GM19351 (cell line): ENCODE results near the gene TMEM39A.
A peak's percentile ranks its signal among the peaks of the same experiment; 100 is the strongest.

Experiments used
- ATAC-seq: cut with Tn5 transposase; IDR thresholded peaks from one replicate; pipeline ENCODE4 v1.9.1; 2021; ENCODE audit warnings: mild to moderate bottlenecking, moderate library complexity; ENCODE audit not compliant: unreplicated experiment

TMEM39A gene, protein sequence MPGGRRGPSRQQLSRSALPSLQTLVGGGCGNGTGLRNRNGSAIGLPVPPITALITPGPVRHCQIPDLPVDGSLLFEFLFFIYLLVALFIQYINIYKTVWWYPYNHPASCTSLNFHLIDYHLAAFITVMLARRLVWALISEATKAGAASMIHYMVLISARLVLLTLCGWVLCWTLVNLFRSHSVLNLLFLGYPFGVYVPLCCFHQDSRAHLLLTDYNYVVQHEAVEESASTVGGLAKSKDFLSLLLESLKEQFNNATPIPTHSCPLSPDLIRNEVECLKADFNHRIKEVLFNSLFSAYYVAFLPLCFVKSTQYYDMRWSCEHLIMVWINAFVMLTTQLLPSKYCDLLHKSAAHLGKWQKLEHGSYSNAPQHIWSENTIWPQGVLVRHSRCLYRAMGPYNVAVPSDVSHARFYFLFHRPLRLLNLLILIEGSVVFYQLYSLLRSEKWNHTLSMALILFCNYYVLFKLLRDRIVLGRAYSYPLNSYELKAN

DNA sequence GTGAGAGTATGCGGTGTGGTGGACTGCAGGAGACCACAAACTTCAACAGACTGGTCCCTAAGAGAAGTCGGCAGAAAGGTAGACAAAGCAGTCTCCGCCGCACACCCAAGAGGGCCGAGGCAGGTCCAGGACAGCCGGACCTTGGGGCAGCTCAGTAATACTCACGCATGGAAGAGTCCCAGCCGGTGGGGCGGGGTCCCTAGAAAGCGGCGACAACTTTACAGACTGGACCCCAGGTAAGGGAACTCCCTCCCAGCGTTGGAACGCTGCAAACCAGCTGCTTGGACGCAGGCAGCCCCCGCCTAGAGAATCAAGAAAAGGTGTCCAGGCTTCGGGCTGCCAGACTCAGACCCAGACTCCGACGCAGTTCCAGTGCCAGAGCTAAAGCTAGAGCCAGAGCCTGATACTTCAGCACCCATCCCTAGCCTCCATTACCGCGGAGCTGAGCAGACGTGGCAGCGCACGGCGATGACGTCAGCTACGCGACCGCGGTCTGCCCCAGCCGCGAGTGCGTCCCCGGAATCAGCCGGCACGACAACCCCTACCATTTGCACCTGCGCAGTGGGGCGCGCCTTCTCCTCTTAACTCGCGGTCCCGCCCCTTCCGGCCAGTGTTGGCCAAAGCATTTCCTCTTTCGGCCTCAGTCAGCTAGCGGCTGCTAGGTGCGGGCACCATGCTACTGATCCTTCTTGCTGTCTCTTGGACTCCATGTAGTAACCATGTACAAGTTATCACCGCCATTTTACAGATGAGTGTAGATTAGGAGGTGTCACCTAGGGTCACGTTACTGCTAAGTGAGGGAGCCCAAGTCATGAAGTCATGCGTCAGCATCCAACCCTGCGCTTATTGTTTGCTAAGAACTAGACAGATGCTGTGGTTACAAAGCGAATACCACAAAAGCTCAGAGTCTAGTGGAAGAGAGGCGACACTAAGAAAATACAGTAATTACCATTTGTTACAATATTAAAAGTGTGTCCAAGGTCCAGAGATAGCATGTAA, at the start of gene TMEM39A:
TMEM39A (minus strand) TSS at position 445 of the 999 bp plus-strand sequence. CDS start 1,541 bp downstream, outside the sequence.
- ATAC-seq: peak; percentile 88

DNA sequence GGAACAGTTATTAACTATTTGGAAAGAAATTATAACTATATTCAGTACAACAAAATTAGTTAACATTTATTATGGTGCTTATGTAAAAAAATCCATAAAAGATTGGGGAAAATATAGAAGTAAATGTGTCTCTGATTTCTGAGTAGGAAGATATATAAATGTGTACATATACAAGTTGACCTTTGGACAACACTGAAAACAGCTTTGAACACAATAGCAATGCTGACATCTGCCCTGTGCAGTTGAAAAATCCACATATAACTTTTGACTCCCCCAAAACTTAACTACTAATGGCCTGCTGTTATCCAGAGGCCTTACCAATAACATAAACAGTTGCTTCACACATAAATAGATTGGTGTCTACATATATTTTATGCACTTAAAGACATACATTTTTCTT, 47.3 kb upstream of the TMEM39A start:
- ATAC-seq: no peak

DNA sequence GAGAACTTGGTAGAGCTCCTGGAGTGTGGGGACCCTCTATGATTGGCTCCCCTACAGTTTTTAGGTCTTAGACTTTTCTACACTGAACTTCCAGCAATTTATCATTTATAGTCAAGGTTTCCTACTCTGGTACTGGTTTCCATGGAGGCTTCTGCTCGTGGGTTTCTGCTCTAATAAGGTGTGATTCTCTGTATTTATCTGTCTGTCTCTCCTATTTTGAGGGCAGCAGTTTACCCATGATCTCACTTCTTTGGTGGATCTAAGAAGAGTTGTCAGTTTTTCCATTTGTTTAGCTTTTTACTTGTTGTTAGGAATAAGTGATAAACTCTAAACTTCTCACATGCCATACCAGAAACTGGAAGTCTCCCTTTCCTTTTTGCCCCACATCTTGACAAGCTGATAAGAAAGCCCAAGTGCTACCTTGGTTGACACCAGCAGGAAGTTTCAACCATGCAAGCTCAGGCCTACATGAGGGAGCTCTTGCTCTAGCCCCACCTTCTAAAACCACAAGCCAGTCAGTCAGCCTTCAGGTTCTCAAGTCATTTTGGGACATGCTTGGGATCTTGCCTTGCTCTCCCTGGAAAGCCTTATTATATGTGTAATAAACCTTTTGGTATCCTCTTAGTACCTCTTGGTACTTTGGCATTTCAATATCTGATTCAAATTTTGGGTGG, 44.9 kb upstream of the TMEM39A start:
- peak; percentile 65 for ATAC-seq

DNA sequence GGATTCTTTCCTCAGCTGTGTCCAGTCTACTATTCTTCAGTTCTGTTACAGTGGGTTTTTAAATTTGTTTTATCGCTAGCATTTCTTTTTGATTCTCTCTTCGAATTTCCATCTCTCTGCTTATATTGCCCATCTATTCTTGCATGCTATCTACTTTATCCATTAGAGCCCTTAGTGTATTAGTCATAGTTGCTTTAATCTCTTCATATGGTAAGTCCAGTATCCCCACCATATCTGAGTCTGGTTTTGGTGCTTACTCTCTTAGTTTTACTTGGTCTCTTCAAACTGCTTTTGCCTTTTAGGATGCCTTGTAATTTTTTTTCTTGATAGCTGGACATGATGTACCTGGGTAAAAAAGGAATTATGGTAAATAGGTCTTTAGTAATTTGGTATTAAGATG, 44.0 kb upstream of the TMEM39A start:
- ATAC-seq: no peak

DNA sequence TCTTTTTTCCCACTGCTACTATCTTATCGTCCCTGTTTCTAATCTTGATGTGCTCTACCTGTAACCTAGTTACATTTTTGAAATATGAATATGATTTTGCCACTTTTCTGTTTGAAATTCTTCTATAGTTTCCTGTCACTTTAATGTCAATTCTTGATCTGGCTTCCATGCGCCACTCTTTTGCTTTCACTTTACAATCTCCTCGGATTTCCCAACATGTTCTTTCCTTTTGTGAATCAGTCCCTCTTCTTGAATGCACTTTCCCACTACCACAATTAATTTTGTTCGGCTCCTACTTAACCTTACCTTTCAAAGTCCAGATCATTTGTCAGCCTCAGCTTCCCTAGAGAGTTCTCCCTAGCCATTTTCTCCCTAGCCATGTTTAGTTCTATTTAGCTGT, 43.2 kb upstream of the TMEM39A start:
- no peak for ATAC-seq

DNA sequence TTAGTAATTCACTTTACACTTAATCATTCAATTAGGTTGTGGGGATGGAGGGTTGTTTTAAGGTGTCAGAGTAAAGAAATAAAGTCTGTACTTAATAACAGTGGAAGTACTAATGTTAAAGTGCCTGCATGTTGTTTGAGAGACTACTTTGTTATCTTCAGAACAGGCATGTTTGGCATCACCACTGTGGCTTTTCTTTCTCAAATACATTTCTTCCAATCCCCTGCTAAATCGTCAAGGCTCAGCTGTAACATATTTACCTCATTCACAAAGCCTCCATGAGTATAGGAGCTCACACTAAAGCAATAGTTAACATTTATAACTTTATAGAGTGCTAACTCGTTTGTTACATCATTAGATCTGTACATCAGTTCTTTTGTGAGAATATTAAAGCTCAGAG, 37.5 kb upstream of the TMEM39A start:
- ATAC-seq: no peak

DNA sequence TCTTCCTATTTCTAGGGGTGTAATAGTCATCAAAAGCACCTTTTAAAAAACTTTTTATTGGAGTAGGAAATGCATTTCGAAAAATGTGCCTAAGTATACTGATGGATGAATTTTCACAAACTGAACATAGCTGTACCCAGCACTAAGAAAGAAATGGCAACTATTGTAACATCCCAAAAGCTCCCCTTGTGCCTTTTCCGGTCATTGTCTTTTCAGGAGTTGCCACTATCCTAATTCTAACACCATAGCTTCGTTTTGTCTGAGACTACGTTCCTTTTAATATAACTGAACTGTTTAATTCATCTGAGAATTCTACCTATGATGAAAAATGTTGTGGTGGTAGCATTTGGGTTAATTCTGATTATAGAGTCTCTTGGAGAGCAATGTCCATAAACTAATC, 36.9 kb upstream of the TMEM39A start:
- no peak for ATAC-seq

DNA sequence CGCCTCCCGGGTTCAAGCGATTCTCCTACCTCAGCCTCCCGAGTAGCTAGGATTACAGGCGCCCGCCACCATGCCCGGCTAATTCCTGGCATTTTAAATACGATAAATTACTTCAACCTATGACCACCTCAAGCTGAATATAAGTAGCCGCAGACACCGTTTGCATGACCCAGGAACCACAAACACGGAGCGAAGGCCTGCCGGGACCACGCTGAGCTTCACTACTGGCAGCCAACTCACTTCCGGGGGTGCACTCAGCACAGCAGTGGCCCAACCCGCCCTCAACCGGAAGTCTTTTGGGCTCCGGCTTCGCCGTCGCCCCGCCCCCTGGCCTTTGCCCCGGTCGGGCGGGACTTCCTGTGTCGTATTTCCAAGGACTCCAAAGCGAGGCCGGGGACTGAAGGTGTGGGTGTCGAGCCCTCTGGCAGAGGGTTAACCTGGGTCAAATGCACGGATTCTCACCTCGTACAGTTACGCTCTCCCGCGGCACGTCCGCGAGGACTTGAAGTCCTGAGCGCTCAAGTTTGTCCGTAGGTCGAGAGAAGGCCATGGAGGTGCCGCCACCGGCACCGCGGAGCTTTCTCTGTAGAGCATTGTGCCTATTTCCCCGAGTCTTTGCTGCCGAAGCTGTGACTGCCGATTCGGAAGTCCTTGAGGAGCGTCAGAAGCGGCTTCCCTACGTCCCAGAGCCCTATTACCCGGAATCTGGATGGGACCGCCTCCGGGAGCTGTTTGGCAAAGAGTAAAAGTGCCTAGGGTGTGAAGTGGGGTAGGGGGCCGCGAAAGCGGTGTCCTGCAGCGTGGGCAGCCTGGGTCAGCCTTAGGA, 35.0 kb upstream of the TMEM39A start, which contains the start of gene TIMMDC1:
TIMMDC1 (plus strand) TSS at position 362 of the 826 bp plus-strand sequence; CDS start at position 549, 187 bp downstream.
- ATAC-seq: peak; percentile 96

DNA sequence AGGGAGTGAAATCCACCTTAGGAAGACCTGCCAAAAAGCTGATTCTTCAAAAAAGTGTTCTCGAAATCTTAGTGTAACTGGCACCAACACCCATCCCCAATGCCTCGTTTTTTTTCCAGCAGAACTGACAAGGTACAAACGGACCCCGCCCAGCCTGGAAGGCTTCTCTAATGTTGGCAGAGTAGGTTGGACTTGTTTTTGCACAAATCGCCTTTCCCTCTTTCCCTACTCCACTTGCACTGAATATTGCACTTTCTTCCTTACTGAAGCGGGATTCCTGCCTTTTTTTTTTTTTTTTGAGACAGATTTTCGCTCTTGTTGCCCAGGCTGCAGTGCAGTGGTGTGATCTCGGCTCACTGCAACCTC, 34.4 kb upstream of the TMEM39A start:
- peak; percentile 22 for ATAC-seq

DNA sequence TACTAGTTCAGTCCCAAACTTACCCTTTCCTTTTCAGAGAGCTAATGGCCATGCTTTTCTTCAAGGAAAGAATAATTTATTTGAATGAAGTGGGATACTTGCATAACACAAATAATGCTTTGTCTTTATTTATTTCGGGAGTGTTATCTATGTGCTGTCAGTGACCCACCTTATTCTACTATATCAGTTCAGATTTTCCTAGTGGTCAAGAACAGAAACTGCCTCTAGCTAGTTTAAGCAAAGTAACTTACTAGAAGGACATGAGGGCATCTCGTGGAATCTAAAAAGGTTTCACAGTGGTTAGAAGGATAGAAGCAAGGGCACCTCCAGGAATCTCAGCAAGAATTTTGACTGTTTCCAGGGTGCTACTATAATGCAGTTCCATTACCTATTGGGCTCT, 31.2 kb upstream of the TMEM39A start:
- no peak for ATAC-seq

DNA sequence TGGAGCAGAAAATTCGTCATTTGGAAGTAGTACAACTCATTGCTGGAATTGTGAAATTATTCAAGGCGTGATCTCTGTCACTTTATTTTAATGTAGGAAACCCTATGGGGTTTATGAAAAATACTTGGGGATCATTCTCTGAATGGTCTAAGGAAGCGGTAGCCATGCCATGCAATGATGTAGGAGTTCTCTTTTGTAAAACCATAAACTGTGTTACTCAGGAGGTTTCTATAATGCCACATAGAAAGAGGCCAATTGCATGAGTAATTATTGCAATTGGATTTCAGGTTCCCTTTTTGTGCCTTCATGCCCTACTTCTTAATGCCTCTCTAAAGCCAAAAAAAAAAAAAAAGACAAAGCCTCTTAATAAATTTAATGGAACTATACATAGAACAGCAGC, 29.4 kb upstream of the TMEM39A start:
- ATAC-seq: no peak

DNA sequence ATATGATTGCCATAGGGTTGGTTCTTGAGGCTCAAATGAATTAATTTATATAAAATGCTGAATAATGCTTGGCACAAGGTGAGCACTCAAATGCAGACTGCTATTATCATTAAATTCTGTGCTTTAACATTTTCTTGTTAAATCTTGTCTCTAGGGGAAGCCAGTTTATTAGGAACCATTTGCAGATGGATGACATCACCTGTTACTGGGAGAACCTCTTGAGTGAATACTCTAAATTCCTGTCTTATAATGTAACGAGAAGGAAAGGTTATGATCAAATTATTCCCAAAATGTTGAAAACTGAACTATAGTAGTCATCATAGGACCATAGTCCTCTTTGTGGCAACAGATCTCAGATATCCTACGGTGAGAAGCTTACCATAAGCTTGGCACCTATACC, 28.7 kb upstream of the TMEM39A start:
- no peak for ATAC-seq

DNA sequence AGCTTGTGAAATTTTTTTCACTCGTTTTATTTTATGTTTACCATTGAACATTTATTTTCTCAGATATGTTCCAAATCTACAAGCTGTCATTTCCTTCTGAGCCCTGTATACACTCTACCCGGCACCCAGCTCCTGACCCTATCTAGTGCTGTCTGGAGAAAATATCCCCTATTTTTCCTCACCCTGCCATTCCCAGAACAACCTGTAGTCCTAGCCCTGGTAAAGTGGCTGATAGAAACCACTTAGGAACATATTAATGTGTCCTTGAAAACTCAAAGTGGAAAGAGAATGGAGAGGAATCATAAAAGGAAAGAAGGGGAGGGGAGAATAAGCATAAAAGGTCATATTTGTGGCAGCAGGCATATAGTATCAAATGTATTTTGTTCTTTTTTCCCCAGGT, 26.7 kb upstream of the TMEM39A start:
- ATAC-seq: no peak

DNA sequence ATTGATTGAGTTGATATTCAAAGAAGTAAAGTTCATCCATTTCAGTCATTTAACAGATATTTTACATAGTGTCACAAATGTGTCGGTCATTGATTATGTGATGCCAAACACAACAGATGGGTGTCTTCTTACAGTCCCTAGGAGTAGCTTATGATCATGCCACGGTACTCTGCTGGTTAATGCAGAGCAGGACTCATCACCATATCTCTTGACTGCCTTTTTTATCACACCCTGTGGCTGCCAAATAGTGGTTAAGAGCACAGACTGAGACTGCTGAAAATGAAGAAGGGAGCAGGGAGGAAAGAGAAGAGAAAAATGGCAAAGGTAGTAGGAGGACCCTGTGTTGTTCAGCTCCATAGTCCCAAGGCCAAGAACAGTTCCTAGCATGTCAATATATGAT, 22.1 kb upstream of the TMEM39A start:
- ATAC-seq: no peak

DNA sequence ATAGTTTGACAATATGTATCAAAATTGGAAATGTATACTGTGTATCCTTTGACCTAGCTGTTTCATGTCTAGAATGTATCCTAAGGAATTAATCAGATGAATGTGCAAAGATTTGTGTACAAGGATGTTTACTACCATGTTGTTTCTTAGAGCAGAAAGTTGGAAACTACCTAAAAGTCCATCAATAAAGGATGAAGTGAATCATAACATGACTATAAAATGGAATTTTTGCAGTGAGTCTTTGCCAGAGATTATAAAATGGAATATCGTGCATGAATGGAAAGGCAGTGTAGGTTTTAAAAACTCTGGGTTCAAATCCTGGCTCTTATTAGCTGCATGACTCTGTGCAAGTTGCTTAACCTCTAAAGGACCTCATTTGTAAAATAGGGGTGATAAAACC, 19.7 kb upstream of the TMEM39A start:
- no peak for ATAC-seq

DNA sequence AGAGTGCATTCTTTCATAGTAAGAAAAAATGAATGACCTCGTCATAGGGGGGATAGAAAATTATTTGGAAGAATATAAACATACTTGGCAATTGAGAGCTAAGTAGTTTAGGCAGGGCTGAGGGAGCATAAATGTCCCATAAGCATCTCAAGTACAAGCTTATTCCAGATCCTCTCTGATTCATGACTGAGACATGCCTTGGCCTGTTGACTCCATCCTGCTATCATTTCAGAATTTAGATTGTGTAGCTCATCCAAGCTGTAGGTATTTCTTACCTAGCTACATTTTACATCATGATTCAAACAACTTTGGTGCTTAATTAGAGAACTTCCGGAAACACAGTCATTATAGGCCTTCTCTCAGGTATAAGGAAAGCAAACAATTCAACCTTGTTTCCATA, 17.7 kb upstream of the TMEM39A start:
- ATAC-seq: no peak

DNA sequence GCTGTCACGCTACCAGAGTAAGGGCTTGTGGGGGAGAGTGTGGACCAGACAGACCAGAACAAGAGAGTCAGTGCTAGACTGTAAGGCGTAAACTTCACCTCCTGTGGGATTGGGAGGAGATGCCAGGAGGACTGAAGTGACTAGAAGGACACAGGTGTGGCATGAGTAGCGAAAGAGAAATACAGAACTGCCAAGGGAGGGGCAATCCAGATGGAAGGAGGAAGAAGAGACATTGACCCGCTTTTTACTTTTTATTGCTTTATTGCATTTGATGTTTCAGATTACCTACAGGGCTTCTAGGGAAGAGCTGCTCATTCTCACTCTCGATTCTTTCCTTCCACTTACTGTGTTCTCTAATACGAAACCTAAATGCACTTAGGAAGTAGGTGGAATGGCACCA, 7.5 kb upstream of the TMEM39A start:
- no peak for ATAC-seq

DNA sequence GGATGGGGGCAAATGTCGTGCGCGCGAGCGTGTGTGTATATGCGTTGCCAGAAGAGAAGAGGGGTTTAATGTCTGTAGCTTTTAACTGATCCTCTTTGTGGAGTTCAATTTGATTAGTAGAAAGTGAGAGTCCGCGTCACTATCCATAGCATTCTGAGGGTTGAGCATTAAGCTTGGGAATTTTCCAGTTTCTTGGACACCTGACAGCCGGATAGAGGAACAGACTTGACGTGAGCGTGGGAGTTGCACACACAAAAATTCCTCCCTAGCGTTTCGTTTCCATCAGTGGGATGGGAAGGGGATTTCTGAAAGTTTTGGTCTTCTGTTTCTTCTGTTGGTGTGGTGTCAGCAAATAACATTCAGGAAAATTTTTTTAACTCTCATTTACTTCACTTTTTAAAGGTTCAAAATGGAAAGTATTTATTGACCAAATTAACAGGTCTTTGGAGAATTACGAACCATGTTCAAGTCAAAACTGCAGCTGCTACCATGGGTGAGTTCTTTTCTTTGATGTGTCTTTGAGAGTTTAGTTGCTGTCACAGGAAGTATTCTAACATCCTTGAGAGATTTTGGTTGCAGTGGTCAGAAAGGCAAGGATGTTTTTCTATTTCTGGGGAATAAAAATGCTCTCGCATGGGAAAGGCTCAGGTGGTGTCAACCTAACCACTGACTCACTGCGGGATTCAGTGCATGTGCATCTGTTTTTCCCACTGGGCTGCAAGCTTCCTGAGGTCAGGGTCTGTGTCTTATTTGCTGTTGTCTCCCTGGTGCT, 6.2 kb upstream of the TMEM39A start:
- ATAC-seq: no peak

DNA sequence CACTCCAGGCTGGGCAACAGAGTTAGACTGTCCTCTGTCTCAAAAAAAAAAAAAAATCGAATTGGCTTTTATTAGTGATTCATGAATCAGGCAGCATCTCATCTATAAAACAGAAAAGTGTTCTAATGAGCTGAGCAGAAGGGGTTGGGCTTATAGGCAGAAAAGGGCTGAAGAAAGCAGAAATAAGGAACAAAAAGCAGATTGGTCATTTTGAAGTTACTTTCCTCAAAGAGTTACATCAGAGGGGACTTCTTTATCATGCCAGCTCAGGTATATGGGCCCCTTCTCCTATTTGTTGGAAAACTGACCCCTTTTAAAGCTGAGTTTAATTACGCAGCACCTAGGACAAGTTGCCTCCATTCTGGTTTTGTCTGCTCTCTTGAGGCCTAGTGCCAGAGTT, 4.6 kb upstream of the TMEM39A start:
- ATAC-seq: no peak
